ENCODE data around the gene LAD1. TPM values are rescaled to one million over a fixed set of nuclear protein-coding genes. Genes with fewer than 3 reads are reported as not detected.

The LAD1 gene
- total and polyA plus RNA-seq, 9 of the 15 experiments (the other 6 are each of a cell fraction or from before 2014, with no cell fraction given), result 0.31 TPM; not detected in 8

DNA sequence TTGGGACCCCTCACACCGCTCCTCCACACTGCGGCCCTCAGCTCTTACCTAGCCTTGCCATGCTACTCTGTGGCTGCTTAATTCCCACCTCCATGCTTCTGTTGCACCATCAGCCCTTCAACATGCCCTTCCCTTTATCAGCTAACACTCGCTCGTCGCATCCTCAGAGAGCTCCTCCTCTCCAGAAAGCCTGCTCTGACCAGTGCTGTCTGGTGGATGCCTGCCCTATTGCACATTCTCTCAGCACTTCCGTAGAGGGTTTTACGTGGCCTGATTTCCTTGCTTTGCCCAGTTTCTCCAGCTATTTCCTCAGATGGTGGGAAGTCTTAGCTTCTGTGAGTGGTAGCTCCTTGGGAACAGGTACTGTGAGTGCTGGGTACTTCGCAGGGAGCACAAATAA, 10.3 kb upstream of the LAD1 start:
- no TSS peak for BruUV-seq (replicated peaks)
- intact Hi-C loops (cut with micrococcal nuclease) (no loop called here), in situ Hi-C loops (cut with MboI) (no loop called here)
- no peak for TF ChIP-seq ZNF175 (CRISPR knock-in tag; IDR thresholded peaks at IDR 0.05; ENCODE audit: low read depth)
- TF ChIP-seq ZNF668 (CRISPR knock-in tag; IDR thresholded peaks at IDR 0.05), result no peak
- TF ChIP-seq, protein P1, sequence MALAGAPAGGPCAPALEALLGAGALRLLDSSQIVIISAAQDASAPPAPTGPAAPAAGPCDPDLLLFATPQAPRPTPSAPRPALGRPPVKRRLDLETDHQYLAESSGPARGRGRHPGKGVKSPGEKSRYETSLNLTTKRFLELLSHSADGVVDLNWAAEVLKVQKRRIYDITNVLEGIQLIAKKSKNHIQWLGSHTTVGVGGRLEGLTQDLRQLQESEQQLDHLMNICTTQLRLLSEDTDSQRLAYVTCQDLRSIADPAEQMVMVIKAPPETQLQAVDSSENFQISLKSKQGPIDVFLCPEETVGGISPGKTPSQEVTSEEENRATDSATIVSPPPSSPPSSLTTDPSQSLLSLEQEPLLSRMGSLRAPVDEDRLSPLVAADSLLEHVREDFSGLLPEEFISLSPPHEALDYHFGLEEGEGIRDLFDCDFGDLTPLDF (CRISPR knock-in tag; IDR thresholded peaks at IDR 0.05), result no peak
- TF ChIP-seq, protein P2, sequence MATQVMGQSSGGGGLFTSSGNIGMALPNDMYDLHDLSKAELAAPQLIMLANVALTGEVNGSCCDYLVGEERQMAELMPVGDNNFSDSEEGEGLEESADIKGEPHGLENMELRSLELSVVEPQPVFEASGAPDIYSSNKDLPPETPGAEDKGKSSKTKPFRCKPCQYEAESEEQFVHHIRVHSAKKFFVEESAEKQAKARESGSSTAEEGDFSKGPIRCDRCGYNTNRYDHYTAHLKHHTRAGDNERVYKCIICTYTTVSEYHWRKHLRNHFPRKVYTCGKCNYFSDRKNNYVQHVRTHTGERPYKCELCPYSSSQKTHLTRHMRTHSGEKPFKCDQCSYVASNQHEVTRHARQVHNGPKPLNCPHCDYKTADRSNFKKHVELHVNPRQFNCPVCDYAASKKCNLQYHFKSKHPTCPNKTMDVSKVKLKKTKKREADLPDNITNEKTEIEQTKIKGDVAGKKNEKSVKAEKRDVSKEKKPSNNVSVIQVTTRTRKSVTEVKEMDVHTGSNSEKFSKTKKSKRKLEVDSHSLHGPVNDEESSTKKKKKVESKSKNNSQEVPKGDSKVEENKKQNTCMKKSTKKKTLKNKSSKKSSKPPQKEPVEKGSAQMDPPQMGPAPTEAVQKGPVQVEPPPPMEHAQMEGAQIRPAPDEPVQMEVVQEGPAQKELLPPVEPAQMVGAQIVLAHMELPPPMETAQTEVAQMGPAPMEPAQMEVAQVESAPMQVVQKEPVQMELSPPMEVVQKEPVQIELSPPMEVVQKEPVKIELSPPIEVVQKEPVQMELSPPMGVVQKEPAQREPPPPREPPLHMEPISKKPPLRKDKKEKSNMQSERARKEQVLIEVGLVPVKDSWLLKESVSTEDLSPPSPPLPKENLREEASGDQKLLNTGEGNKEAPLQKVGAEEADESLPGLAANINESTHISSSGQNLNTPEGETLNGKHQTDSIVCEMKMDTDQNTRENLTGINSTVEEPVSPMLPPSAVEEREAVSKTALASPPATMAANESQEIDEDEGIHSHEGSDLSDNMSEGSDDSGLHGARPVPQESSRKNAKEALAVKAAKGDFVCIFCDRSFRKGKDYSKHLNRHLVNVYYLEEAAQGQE (IDR thresholded peaks at IDR 0.05; ENCODE audit: borderline replicate concordance), result peak; percentile 61
- TF ChIP-seq, protein P2 (CRISPR knock-in tag; IDR thresholded peaks at IDR 0.05; ENCODE audit: low read depth), result no peak
- TF ChIP-seq, protein P3, sequence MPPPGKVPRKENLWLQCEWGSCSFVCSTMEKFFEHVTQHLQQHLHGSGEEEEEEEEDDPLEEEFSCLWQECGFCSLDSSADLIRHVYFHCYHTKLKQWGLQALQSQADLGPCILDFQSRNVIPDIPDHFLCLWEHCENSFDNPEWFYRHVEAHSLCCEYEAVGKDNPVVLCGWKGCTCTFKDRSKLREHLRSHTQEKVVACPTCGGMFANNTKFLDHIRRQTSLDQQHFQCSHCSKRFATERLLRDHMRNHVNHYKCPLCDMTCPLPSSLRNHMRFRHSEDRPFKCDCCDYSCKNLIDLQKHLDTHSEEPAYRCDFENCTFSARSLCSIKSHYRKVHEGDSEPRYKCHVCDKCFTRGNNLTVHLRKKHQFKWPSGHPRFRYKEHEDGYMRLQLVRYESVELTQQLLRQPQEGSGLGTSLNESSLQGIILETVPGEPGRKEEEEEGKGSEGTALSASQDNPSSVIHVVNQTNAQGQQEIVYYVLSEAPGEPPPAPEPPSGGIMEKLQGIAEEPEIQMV (tag; conservative IDR thresholded peaks at IDR 0.05; ENCODE audit: low read depth), result no peak
- TF ChIP-seq WHSC1 (IDR thresholded peaks at IDR 0.05; ENCODE audit: low read length), result no peak
- no peaks in the 10 kb centered on the region for H3K4me1 ChIP-seq (replicated peaks in 1 of 2; ENCODE audit: control insufficient read depth in 2 of 2, insufficient read depth in 2 of 2, low read length in 2 of 2)
- H2AFZ ChIP-seq (ENCODE audit: low read depth, low read length), result no peak overlapping the region
- H3K27me3 ChIP-seq (ENCODE audit: control insufficient read depth in 2 of 2, insufficient read depth in 2 of 2, low read length in 2 of 2), result peaks cover 34 to 69% of the 10 kb centered on the region in 2 experiments
- no peak for DNase-seq (ENCODE audit: extremely low read depth in 1 of 4, low spot score in 3 of 4)
- H3K9me1 ChIP-seq (ENCODE audit: control insufficient read depth, insufficient read depth, low read length), result no peaks in the 10 kb centered on the region
- H3K36me3 ChIP-seq (ENCODE audit: control insufficient read depth, insufficient read depth, low read length), result no peaks in the 10 kb centered on the region
- no peak overlapping the region for H3K9ac ChIP-seq (ENCODE audit: insufficient read depth in 1 of 2, low read depth in 2 of 2, low read length in 2 of 2)
- peaks cover 27% of the 10 kb centered on the region for H4K20me1 ChIP-seq (replicated peaks; ENCODE audit: control insufficient read depth, insufficient read depth, low read length)
- no peaks in the 10 kb centered on the region for H3K9me3 ChIP-seq (replicated peaks; ENCODE audit: control insufficient read depth, insufficient read depth, low read depth, low read length)
- no peaks in the 10 kb centered on the region for H3K79me2 ChIP-seq (ENCODE audit: control insufficient read depth, insufficient read depth, low read length)
- ChIA-PET CTCF (ENCODE audit: low intra/inter-chr PET ratio) (no interaction called here), POLR2A (interaction anchor here (1.1 to 1.7 kb wide), 3 partner anchors 12 to 154 kb away, joined by 4 to 5 read pairs (median 4); no protein-coding TSS in a partner anchor)
- no peak overlapping the region for H3K4me3 ChIP-seq
- no peak overlapping the region for H3K4me2 ChIP-seq (ENCODE audit: insufficient read depth, low read length)
- no peak overlapping the region for H3K27ac ChIP-seq (ENCODE audit: extremely low read depth, low read depth, low read length)
- no peak for FAIRE-seq
- no peak for ATAC-seq
- 1% methylated on average over 8 of the region's 8 CpGs for WGBS (ENCODE audit: insufficient coverage, low coverage, missing lambda C conversion rate)

All from K562 (cell line).